Limb (tissue), 2 donors: ENCODE measurements around the gene PRRX2.

Experiments
- DNase-seq, 2 donors: peaks; one replicate each; pipeline ENCODE4 v3.0.0-alpha.2; 2016; ENCODE audit errors: extremely low spot score in 2 of 2

PRRX2 gene

DNA sequence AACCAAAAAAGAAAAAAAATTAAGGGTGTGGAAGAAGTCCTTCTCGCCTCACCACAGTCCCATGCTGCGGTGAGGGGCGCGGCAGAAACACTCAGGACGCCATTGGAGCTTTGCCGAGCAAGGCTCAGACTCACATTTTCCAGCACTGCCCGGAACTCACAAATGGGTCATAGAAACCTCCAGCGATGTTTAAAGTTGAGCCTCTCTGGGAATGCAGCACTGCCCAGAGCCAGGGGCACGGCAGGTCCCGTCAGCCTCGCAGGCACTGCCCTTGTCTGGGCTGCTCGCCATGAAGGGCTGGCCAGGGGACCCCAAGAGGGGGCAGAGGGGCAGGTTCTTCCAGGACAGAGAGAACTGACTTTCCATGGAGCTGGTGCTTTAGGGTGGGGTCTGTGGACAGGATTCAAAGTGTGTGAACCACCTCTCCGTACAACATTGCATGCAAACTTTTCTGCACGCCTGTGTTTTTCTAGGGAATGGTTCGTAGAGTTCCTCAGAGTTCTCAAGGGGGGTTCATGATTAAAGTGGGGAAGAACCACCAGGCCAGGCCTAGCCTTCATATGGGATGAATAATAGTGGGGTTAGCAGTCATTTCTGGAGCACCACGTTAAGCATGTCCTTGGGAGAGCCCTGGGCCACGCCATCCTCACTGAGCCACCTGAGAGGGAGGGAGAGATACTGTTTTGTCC is 38.4 kb downstream of the PRRX2 start:
- DNase-seq: peak in 1 of 2 donors; percentile 68

DNA sequence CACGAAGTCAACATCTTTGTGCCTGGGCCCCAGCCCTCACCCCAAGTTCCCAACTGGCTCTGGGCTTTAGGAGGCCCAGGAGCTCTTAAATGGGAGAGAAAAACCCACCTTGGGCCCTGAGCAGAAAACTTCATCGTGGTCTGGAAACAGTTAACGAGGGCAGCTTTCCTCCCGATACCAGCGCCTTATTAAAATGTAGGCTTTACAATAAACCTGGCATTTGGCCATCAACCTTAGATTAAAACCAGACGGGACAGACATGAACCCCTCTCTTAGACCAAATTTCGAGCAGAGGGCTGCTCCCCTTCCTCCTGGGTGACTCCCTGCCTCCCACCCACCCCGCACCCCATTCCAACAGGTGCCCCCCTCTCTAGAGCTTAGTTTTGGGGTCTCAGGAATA is 39.4 kb downstream of the PRRX2 start:
- no peak for DNase-seq

DNA sequence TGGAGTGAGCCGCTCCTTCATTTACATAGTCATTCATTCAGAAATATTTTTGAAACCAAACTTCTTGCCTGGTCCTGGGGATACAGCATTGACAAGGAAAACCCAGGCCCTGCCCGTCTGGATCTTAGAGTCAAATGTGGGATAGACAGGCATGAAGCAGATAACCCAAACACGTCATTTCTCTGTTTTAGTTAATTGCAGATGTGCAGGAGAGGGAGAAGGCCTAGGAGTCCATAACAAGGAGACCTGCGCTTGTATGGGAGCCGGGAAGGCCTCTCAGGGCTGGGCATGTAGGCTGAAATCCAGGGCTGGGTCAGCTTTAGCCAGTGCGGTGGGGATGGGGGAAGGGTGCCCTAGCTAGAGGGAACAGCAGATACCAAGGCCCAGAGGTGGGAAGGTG is 43.3 kb downstream of the PRRX2 start:
- no peak for DNase-seq

DNA sequence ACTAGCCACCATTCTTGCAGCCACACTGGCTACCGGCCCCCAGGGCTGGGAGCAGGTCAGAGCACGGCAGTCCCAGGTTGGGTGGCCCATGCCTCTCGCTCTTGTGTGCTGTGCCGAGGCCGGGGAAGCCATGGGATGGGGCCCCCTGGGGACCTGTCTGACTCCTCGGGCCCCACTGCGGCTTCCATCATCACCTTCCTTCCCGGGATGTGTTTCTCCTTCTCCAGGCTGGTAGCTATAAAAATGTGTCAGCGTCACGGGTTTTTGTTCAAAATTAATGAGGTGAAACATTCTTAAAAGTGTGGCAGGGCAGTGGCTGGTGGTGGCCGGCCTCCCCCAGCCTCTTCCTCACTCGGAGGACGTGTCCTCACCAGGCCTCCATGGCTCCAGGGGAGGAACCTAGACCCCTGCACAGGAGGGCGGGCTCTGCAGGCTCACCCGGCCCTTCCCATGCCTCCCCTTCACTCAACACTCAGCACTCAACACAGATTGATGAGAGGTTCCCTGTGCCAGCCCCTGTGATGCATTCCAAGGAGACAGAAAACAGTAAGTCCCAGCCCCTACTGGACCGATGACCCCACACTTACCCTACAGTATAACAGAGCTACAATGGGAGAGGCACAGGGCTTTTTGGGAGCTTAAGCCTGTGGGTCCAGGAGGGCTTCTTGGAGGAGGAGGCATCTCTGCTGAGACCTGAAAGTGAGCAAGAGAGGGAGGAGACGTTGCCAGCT is 44.2 kb downstream of the PRRX2 start:
- DNase-seq: no peak

DNA sequence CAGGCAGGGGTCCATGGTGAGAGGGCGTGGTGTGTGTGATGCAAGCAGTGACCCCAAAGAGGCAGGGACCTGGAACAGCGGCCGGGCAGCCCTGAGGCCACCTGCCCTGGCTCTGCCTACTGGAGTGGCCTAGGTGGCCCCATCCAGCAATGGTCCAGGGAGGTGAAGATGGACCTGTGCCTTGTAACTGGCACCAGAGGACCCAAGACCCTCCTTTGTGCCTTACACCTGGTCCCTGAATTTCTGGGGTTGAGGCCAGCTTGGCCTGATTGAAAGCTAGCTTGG is 44.7 kb downstream of the PRRX2 start:
- no peak for DNase-seq

DNA sequence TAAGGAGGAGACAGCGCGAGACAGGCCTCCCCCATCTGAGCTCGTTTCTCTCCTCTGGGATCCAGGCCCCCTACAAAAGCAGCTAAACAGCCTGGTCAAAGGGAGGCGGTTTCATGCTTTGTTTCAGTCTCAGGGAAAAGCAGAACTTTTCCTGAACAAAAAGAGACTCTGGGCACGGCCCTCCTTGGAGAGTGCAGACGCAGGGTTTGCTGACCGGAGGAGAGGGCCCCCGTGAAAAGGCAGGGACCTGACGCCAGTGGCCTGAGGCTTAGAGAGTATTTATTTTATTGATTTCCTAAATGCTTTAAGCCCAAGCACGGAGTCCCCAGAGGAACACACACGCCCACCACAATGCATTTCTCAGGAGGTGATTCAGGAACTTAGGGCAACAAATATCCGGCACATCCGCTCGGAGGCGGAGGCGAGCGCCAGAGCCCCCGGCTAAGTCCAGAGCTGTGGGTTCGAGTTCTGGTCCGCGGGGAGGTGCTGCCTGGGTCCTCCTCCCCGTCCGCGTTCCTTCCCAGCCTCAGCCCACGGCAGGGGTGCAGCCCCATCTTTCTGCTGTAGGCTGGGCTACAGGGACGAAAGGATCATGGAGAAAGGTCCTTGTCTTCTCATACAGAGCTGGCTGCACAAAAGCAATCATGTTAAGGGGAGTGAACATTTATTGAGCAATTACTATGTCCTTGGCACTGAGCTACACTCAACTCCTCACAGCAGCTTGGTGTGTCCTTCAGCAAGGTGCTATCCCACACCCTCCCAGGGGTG is 47.4 kb downstream of the PRRX2 start:
- no peak for DNase-seq

DNA sequence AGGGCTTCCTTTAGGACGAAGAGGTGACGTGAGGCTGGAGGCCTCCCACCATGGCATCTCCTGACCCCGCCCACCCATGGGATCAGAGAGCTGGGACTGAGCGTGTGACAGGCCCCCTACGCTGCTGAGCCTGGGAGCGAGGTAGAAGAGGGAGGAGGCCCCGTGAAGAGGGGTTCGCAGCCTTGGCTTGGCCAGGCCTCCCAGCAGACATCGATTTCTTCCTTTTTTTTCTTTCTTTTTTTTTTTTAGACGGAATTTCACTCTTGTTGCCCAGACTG is 47.9 kb downstream of the PRRX2 start:
- no peak for DNase-seq

DNA sequence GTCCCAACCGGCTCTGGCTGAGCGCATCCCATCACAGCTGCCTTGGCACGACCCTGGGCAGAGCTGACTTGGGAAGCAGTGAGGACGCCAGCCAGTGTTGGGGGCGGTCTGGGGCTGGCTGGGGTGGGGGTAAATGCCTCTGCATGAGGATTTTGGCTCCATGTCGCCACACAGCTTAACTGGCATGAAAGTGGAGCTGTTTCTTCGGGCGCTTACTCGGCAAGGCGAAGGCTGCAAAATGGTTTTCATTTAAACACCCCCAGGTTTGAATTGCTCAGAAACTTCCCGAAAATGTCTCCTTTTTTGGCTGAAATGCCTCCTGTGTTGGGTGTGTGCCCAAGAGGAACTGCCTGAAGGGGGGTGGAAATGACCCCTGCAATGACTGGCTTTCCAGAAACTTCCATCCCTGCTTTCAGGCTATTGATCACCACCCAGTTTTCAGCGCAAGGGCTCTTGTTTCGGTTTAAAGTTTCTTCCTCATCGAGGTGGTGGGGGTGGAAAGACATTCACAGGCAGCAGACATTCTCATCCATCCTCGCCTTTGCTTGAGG is 49.1 kb downstream of the PRRX2 start:
- DNase-seq: peak in 1 of 2 donors; percentile 59

DNA sequence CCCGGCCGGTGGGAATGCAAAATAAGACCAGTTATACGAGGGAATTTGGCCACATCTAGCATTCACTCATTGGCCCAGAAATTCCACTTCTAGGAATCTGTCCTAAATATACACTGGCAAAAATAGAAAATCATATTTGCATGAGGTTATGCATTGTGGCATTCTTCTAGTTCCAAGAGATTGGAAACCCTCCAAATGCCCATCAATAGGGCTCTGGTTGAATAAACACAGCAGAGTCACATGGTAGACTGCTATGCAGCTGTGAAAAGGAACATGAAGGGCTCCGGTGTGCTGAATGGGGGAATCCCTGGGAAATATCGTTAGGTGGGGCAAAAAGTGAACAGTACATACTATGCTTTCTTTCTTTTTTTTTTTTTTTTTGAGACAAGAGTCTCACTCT is 50.6 kb downstream of the PRRX2 start:
- DNase-seq: no peak

DNA sequence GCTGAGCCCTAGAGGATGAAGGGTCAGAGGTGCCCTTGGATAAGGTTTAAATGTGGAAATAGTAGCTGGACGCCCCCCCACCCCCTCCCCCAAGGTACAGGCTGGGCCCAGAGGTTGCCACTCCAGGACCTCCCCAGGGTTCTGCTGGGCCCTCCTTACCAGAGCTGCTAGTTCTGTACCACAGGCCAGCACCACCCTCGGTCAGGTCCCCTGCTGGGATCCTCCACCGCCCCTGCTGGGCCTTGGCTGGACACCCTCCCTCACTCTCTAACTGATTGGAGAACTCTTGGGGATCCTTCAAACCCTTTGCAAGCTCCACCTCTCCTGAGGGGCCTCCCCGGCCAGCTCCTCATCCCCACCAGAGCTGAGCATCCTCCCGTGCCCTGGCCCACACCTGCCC is 52.5 kb downstream of the PRRX2 start:
- DNase-seq: no peak

DNA sequence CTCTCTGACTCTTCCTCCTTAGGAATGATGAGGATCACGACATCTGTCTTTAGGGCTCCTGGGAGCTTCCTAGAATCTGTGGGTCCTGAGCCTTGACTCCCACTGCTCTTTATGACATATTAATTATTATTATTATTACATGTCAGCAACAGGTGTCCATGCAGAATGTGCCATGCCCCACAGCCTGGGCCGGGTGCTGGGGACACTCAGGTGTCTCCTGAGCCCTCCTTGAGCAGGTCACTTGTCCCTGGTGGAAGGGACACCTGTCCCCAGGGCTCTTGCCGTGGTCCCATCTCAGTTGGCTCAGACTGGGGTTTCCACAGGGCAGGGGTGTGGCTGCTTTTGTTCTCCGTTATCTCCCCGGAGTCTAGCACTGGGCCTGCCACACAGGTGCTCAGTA is 53.2 kb downstream of the PRRX2 start:
- no peak for DNase-seq

DNA sequence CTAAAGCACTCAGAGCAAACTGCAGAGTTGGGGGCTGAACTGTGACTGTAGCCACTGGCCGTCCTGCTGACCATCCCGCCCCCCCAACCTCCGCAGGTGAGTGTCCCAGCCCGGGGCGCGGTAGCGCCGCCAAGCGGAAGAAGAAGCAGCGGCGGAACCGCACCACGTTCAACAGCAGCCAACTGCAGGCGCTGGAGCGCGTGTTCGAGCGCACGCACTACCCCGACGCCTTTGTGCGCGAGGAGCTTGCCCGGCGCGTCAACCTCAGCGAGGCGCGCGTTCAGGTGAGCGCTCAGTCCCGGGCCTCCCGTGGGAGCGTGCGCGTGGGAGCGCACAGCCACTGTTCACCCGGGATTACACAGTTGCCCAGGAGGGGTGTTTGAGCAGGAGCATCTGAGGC is 53.7 kb downstream of the PRRX2 start:
- peak in 1 of 2 donors; percentile 27 for DNase-seq

DNA sequence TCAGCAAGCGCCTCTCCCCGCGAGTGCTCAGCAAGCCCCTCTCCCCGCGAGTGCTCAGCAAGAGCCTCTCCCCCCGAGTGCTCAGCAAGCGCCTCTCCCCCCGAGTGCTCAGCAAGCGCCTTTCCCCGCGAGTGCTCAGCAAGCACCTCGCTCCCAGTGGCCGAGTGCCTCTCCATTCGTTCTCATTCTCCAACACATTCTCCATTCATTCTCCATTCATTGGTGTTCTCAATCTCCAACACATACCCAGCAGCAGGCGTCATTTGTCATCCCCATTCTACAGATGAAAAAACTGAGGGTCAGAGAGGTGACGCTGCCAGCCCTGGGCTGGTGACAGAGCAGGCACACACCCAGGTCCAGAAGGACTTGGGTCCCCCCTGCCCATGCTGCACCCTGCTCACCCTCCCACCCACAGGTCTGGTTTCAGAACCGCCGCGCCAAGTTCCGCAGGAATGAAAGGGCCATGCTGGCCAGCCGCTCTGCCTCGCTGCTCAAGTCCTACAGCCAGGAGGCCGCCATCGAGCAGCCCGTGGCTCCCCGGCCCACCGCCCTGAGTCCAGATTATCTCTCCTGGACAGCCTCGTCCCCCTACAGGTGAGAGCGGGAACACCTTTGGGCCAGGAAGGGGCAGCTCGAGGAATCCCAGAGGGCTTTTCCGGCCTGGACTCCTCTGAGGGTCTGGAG is 54.9 kb downstream of the PRRX2 start:
- peak in 1 of 2 donors; percentile 23 for DNase-seq

DNA sequence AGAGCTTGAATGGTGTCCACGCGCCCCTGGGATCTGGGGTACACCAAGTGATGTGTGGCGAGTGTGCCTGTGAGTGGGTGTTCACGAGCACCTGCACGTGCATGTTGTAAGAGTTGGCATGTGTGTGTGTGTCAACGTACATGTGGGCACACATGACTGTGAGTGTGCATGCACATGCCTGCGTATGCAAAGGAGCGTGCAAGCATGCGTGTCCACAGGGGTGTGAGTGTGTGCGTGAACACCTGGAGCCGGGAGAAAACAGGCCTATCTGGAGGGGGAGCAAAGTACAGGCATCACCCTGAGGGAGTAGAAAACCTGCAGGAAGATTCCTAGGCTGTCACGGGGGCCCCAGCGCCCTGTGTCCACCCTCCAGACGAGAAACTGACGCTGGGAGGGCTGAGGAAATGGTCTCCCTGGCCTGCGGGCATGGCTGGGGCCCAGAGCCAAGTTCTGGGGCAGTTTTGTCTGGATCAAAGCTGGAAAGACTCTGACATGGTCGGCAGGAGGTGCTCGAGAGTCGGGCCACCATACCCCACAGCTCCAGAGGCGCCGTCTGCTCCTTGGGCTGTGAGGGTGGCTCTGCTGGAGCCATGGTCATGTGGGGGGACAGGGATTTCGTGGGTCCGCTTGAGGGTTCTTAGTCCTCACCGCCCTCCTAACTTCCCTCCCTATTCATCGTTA is 55.6 kb downstream of the PRRX2 start:
- DNase-seq: no peak

DNA sequence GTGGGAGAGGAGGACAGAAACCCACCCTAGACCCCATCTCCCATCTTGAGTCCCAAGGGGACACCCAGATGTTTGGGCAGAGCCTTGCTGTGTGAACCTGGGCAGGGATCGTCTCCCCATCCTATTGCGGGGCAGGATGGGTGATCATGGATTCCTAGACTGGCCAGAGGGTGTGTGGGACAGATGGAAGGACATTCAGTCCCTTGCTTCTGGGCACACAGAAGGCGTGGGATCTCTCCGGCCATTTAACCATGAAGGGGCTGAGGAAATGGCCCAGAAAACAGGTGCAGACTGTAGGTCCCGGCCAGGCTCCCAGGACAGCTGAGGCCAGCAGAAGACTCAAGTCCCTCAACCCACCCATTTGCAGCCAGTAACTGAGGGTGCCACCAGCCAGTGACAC is 57.5 kb downstream of the PRRX2 start:
- no peak for DNase-seq

DNA sequence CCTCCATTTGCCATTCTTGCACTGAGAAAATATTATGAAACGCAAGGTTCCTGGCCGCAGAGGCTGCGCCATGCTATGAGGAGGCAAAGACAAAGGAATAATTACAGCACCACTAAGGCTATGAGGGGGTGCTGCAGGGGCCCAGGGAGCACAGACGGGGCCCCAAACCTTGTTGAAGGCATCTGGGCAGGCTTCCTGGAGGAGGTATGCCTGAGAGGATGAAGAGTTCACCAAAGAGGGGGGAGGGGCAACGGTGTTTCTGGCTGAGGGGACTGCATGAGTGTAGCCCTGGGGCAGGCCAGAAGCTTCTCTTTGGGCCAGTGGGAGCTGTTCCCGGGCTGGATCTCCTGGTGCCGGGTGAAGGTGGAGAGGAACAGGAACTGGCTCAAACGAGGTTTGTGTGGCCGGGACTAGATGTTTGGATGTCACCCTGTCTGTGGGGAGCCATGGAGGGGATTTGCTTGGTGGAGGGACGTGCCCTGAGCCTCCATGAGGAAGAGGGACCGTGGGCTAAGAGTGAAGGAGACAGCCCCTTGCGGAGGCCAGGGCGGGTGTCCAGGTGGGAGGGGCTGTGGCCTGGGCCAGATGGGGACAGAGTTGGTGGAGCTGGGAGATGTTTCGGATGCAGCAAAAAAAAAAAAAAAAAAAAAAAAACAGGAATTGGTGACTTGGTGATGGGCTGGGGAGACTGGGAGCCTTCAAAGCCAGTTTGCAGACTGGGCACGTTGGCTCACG is 59.2 kb downstream of the PRRX2 start:
- DNase-seq: no peak

DNA sequence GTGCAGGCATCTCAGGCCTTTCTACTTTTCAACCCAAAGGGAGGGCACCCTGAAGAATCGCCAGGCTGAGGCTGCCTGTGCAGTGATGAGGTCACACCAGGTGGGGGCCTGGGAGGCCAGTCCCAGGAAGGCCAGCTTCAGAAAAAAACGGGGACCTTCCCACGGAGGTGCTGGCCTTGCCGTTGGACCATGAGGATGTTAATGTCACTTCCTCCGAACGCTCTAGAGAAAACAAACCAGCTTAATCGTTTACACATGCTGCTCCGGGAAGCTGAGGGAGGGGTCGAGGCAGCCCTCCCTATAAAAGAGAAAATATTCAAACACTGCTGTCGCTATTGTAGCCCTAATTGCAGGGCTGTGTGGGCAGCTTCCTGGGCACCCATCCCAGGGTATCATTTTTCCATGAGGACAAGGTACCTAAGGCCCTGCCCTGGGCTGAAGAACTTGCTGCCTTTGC is 60.4 kb downstream of the PRRX2 start:
- peak in 1 of 2 donors; percentile 50 for DNase-seq

DNA sequence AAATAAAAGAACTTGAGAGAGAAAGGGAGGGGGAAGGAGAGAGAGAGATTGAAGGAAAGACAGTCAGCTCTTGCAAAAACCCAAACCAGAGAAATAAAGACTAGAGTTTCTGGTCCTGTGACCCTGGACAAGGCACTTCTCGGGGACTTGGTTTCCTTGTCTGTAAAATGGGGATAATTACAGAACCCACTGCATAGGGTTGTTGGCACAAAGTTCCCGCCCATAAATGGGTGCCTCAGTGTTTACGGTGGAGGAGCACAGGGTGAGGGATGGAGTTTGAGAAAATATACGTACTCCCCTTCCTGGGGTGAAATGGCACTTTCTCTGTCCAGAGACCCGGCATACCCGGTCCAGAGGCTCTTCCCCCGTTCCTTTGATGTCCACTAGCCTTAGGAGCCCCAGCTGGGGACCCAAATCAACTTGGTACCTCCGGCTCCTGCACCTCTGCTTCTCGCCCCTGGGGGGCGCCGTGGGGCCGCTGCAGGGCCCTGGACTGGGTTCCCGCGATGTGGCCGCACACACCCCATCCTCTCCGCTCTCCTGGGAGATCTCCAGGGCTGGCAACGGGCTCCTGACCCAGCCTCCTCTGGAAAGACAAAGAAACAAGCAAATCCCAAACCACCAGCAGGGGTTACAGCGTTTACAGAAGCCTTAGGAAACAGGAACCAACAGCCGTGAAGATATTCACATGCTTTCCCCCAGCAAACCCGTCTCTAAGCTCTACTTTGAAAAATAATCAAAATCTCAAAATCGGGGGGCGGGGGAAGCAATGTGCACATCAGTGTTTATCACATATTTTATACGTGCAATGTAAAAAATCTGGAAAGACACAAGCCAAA is 61.1 kb downstream of the PRRX2 start:
- DNase-seq: peak in 1 of 2 donors; percentile 75

DNA sequence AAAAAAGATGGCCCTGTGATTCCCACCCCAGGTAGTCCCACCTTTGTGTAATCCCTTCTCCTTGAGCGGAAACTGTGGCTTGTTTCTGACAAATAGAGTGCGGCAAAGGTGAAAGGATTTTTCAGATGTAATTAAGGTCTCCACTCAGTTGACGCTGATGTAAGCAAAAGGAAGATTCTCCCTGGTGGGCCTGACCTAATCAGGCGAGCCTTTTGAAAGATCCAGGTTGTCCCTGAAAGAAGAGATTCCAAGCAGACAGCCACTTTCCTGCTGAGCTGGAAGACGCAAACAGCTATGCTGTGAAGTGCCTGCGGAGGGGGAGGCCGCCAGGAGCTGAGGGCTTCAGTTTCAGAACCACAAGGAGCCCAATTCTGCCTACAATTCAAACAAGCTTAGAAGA is 63.3 kb downstream of the PRRX2 start:
- DNase-seq: no peak
